HCT116 (cell line): ENCODE results near the gene YKT6.

Experiments
- EZH2 ChIP-seq: fragments of 200-600 bp; sonication (generic); IDR thresholded peaks from 2 replicates; pipeline ENCODE4 v1.6.1; 2017; ENCODE audit warnings: antibody characterized with exemption, mixed run types
- EZH2phosphoT487 ChIP-seq: fragments of 200-600 bp; IDR thresholded peaks from 2 replicates; pipeline ENCODE4 v1.6.1; 2018; ENCODE audit warnings: antibody characterized with exemption, borderline replicate concordance
- POLR2AphosphoS5 ChIP-seq: IDR thresholded peaks from 2 replicates; pipeline ENCODE4 v1.6.1; 2011; ENCODE audit warnings: mild to moderate bottlenecking, low read depth, low read length, moderate library complexity
- SIN3A ChIP-seq: IDR thresholded peaks from 2 replicates; pipeline ENCODE4 v1.6.1; 2012; ENCODE audit warnings: low read depth
- YY1 ChIP-seq: IDR thresholded peaks from 2 replicates; pipeline ENCODE4 v1.6.1; 2011; ENCODE audit warnings: low read length, low read depth, moderate library complexity, mild to moderate bottlenecking; ENCODE audit not compliant: insufficient replicate concordance; ENCODE audit errors: extremely low read depth
- TF ChIP-seq, protein P1 (sequence below), 3 experiments: fragments of 200-600 bp in 1 of 3; sonication (generic) in 1 of 3; IDR thresholded peaks in 2 of 3; conservative IDR thresholded peaks in 1 of 3; 2 replicates each; pipeline ENCODE4 v1.5.1; 2012 to 2017; ENCODE audit warnings: low read depth in 2 of 3, low read length in 2 of 3, antibody characterized with exemption in 1 of 3, borderline replicate concordance in 1 of 3, control low read depth in 1 of 3, mild to moderate bottlenecking in 1 of 3, mixed read lengths in 1 of 3, mixed run types in 1 of 3, moderate library complexity in 1 of 3; ENCODE audit not compliant: insufficient read depth in 1 of 3

DNA sequence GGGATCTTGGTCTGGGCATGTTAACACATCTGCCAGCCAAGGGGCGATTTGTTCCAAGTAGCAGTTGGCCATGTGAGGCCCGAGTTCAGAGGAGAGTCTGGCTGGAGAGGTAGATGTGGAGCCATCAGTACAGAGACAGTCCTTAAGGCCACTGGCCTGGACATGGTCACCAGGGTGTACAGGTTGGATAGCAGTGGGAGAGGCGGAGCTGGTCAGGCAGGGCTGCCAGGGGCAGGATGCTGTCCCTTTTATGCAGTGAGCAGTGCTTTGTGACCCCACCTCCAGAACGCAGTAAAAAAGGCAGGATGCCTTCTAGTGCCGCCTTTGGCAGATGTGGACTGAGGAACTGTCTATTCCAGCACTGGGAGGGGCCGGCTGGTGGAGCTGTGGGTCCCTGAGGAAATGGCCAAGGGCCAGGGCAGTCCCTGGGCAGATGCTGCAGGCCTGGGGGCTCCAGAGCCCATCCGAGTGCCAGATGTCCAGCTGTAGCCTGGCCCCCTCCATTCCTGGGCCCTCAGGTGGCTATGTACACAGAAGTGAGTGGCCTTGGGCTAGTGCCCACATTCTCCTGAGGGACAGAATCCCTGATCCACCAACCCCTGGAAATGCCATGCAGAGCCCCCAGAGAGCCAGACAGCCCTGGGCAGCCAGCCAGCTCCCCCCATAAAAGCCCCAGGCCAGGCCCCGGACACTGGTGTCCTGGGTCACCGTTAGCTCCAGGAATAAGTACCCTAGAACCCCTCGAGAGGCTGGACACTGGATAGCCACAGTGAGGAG, 42.5 kb upstream of the YKT6 start:
- TF ChIP-seq, protein P1, sequence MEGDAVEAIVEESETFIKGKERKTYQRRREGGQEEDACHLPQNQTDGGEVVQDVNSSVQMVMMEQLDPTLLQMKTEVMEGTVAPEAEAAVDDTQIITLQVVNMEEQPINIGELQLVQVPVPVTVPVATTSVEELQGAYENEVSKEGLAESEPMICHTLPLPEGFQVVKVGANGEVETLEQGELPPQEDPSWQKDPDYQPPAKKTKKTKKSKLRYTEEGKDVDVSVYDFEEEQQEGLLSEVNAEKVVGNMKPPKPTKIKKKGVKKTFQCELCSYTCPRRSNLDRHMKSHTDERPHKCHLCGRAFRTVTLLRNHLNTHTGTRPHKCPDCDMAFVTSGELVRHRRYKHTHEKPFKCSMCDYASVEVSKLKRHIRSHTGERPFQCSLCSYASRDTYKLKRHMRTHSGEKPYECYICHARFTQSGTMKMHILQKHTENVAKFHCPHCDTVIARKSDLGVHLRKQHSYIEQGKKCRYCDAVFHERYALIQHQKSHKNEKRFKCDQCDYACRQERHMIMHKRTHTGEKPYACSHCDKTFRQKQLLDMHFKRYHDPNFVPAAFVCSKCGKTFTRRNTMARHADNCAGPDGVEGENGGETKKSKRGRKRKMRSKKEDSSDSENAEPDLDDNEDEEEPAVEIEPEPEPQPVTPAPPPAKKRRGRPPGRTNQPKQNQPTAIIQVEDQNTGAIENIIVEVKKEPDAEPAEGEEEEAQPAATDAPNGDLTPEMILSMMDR (IDR thresholded peaks at IDR 0.05 in 2 of 3, conservative IDR thresholded peaks at IDR 0.05 in 1 of 3; ENCODE audit: borderline replicate concordance in 1 of 3, insufficient read depth in 1 of 3, low read depth in 2 of 3, low read length in 2 of 3), result no peak
- no peak for TF ChIP-seq EZH2
- no peak for TF ChIP-seq EZH2phosphoT487
- no peak for TF ChIP-seq POLR2AphosphoS5
- no peak for TF ChIP-seq YY1
- no peak for TF ChIP-seq SIN3A
